Measurements from ENCODE around the gene ARMC12. TPM values are rescaled to one million over a fixed set of nuclear protein-coding genes. Genes with fewer than 3 reads are reported as not detected.

ARMC12 gene
- polyA plus RNA-seq, 1 of the 3 experiments (the other 2 are of a cell fraction) = 1.6 TPM

- H3K79me2 ChIP-seq (ENCODE audit: insufficient read depth) = no peaks in the 10 kb centered on the region
- H2AFZ ChIP-seq (ENCODE audit: low read depth) = no peak overlapping the region
- no peak overlapping the region for H3K27ac ChIP-seq (ENCODE audit: low read depth in 2 of 2, low read length in 1 of 2)
- no peaks in the 10 kb centered on the region for H3K9me2 ChIP-seq
- no peak for TF ChIP-seq POLR2AphosphoS5 (IDR thresholded peaks at IDR 0.05; ENCODE audit: low read depth, low read length)
- no peak for TF ChIP-seq RXRA (IDR thresholded peaks at IDR 0.05; ENCODE audit: borderline replicate concordance, low read depth)
- no peak for TF ChIP-seq CTCF (IDR thresholded peaks at IDR 0.05)
- TF ChIP-seq FOXM1 (IDR thresholded peaks at IDR 0.05; ENCODE audit: low read depth) = no peak
- no peak for TF ChIP-seq GABPA (IDR thresholded peaks at IDR 0.05; ENCODE audit: low read depth)
- no peak for TF ChIP-seq NFIC (IDR thresholded peaks at IDR 0.05; ENCODE audit: borderline replicate concordance)
- TF ChIP-seq EZH2phosphoT487 (IDR thresholded peaks at IDR 0.05; ENCODE audit: borderline replicate concordance, low read depth) = no peak
- TF ChIP-seq FOSL2 (IDR thresholded peaks at IDR 0.05; ENCODE audit: borderline replicate concordance, low read depth) = no peak
- TF ChIP-seq EP300 (IDR thresholded peaks at IDR 0.05; ENCODE audit: borderline replicate concordance in 1 of 2, low read depth in 1 of 2, low read length in 1 of 2) = no peak
- no peak for TF ChIP-seq NRF1 (IDR thresholded peaks at IDR 0.05; ENCODE audit: low read depth, low read length)
- TF ChIP-seq FOXJ3 (CRISPR knock-in tag; IDR thresholded peaks at IDR 0.05) = no peak
- ChIA-PET CTCF (interaction anchor here (0.9 to 1.4 kb wide), 2 partner anchors 8 to 141 kb away, joined by 3 to 4 read pairs; no protein-coding TSS in a partner anchor), POLR2A (no interaction called here)
- no peak for DNase-seq
- H3K9ac ChIP-seq = no peak overlapping the region
- H3K27me3 ChIP-seq (ENCODE audit: insufficient read depth) = no peaks in the 10 kb centered on the region
- 90% methylated on average over 9 of the region's 11 CpGs for WGBS (ENCODE audit: low lambda C conversion rate)
- no peak overlapping the region for H3K4me3 ChIP-seq (ENCODE audit: low read depth in 2 of 2, low read length in 1 of 2)
- H3F3A ChIP-seq (replicated peaks; ENCODE audit: insufficient read depth) = no peaks in the 10 kb centered on the region
- H3K4me1 ChIP-seq (ENCODE audit: control insufficient read depth in 1 of 2, insufficient read depth in 2 of 2, low read depth in 1 of 2, low read length in 1 of 2) = peaks cover 0 to 34% of the 10 kb centered on the region in 2 experiments; a peak in 3 of 4 replicates
- H3K9me3 ChIP-seq = no peaks in the 10 kb centered on the region
- no peak overlapping the region for H3K4me2 ChIP-seq
- no peaks in the 10 kb centered on the region for H3K36me3 ChIP-seq (replicated peaks in 1 of 2; ENCODE audit: control insufficient read depth in 1 of 2, insufficient read depth in 2 of 2, low read length in 1 of 2)
- H4K20me1 ChIP-seq (ENCODE audit: insufficient read depth) = no peaks in the 10 kb centered on the region
Observed at GRCh38 chr6:35725721-35726438, 11.0 kb upstream of the ARMC12 start.

- peak overlapping the region; percentile 69 to 76 for H3K4me3 ChIP-seq (ENCODE audit: low read depth in 2 of 2, low read length in 1 of 2)
- H3K9me3 ChIP-seq = no peaks in the 10 kb centered on the region
- no peaks in the 10 kb centered on the region for H3K79me2 ChIP-seq (ENCODE audit: insufficient read depth)
- ChIA-PET POLR2A (interaction anchor here (0.7 kb wide), 1 partner anchor 195 kb away, joined by 3 read pairs; no protein-coding TSS in a partner anchor), CTCF (interaction anchor here (1.0 to 2.7 kb wide), 8 partner anchors 8 to 204 kb away, joined by 3 to 20 read pairs (median 4); partner anchors contain the start of gene ARMC12)
- H4K20me1 ChIP-seq (ENCODE audit: insufficient read depth) = no peaks in the 10 kb centered on the region
- peak overlapping the region; percentile 44 to 98; a peak in 3 of 4 replicates for H3K27ac ChIP-seq (ENCODE audit: low read depth in 2 of 2, low read length in 1 of 2)
- H3K27me3 ChIP-seq (ENCODE audit: insufficient read depth) = no peaks in the 10 kb centered on the region
- peak; percentile 89 for DNase-seq
- H2AFZ ChIP-seq (ENCODE audit: low read depth) = peak overlapping the region; percentile 70; the same call in 1 of the 2 replicates
- H3K4me2 ChIP-seq = peak overlapping the region; percentile 99
- H3K9me2 ChIP-seq = no peaks in the 10 kb centered on the region
- peak overlapping the region; percentile 57 for H3K9ac ChIP-seq
- peaks cover under 1 to 39% of the 10 kb centered on the region in 2 experiments; a peak in 3 of 4 replicates for H3K4me1 ChIP-seq (ENCODE audit: control insufficient read depth in 1 of 2, insufficient read depth in 2 of 2, low read depth in 1 of 2, low read length in 1 of 2)
- H3F3A ChIP-seq (replicated peaks; ENCODE audit: insufficient read depth) = no peaks in the 10 kb centered on the region
- WGBS (ENCODE audit: low lambda C conversion rate) = 18% methylated on average over 10 of the region's 29 CpGs
- no peaks in the 10 kb centered on the region for H3K36me3 ChIP-seq (replicated peaks in 1 of 2; ENCODE audit: control insufficient read depth in 1 of 2, insufficient read depth in 2 of 2, low read length in 1 of 2)
- TF ChIP-seq PBX3 (IDR thresholded peaks at IDR 0.05) (no peak), CTCF (IDR thresholded peaks at IDR 0.05) (no peak), NFIC (IDR thresholded peaks at IDR 0.05; ENCODE audit: borderline replicate concordance) (0 out of 2 replicates have a peak, but pooled peaks have one; percentile 6), CHD2 (IDR thresholded peaks at IDR 0.05; ENCODE audit: low read length, partially characterized antibody) (peak; percentile 60), POLR2AphosphoS5 (IDR thresholded peaks at IDR 0.05; ENCODE audit: low read depth, low read length) (peak; percentile 36; the same call in 1 of the 2 replicates), USF2 (IDR thresholded peaks at IDR 0.05; ENCODE audit: borderline replicate concordance, low read depth, low read length) (peak; percentile 47), SIN3A (IDR thresholded peaks at IDR 0.05; ENCODE audit: borderline replicate concordance, low read depth, low read length) (0 out of 2 replicates have a peak, but pooled peaks have one; percentile 5), ELF1 (IDR thresholded peaks at IDR 0.05) (no peak), USF1 (IDR thresholded peaks at IDR 0.05; ENCODE audit: borderline replicate concordance, low read depth) (peak; percentile 93)
Observed at GRCh38 chr6:35727231-35727934, 9.4 kb upstream of the ARMC12 start.
